Transverse colon (tissue), 4 donors: ENCODE measurements around the gene IL12RB1.

ENCODE experiments used
- CTCF ChIP-seq, 5 experiments: fragments of 200-600 bp in 3 of 5; fragments of 450-650 bp in 2 of 5; sonication (generic) in 3 of 5; IDR thresholded peaks; 1 replicate in 2 of 5; 2 replicates in 3 of 5; pipeline ENCODE4 v1.5.1; 2016 to 2017; ENCODE audit warnings: antibody characterized with exemption in 5 of 5, inconsistent platforms in 3 of 5, mild to moderate bottlenecking in 2 of 5, moderate library complexity in 1 of 5
- EP300 ChIP-seq: sonication (generic); formaldehyde crosslinking; IDR thresholded peaks from one replicate; pipeline ENCODE4 v1.6.1; 2017; ENCODE audit warnings: antibody characterized with exemption, low read depth
- POLR2A ChIP-seq: fragments of 450-650 bp; IDR thresholded peaks from one replicate; pipeline ENCODE4 v1.6.1; 2016; ENCODE audit warnings: antibody characterized with exemption, mild to moderate bottlenecking, moderate library complexity
- POLR2AphosphoS5 ChIP-seq, 3 donors: sonication (generic); formaldehyde crosslinking; IDR thresholded peaks; one replicate each; pipeline ENCODE4 v1.6.1; 2016; ENCODE audit warnings: antibody characterized with exemption in 3 of 3

- TF ChIP-seq CTCF (IDR thresholded peaks at IDR 0.05): no peak
- no peak for TF ChIP-seq POLR2A
- TF ChIP-seq POLR2AphosphoS5 (IDR thresholded peaks at IDR 0.05): no peak
- TF ChIP-seq EP300: no peak
Observed at GRCh38 chr19:18096258-18096657, 9.5 kb upstream of the IL12RB1 start.
